HG03520 (cell line): ENCODE measurements around the gene SRGAP2B.
"Not testable (repeated sequence)": the region's sequence is repeated elsewhere in the genome, so short reads cannot be mapped to it uniquely, and the experiment has no call there.

Experiments used
- ATAC-seq: cut with Tn5 transposase; IDR thresholded peaks from one replicate; pipeline ENCODE4 v1.9.1; 2021; ENCODE audit warnings: mild to moderate bottlenecking, moderate library complexity; ENCODE audit not compliant: unreplicated experiment

SRGAP2B gene

GRCh38 chr1:144961604-144962583 lies 133.2 kb downstream of the SRGAP2B start:
- not testable (repeated sequence) for ATAC-seq

- ATAC-seq, result not testable (repeated sequence)
Observed at GRCh38 chr1:144960929-144961488, 134.1 kb downstream of the SRGAP2B start.

- not testable (repeated sequence) for ATAC-seq
Observed at GRCh38 chr1:144948390-144948789, 146.7 kb downstream of the SRGAP2B start.

GRCh38 chr1:144947495-144947894 lies 147.6 kb downstream of the SRGAP2B start:
- ATAC-seq, result not testable (repeated sequence)

- ATAC-seq, result not testable (repeated sequence)
Observed at GRCh38 chr1:144946525-144947480, 148.3 kb downstream of the SRGAP2B start.

GRCh38 chr1:144941710-144942109 lies 153.4 kb downstream of the SRGAP2B start:
- ATAC-seq, result peak; percentile 63

GRCh38 chr1:144940054-144940453 lies 155.1 kb downstream of the SRGAP2B start:
- not testable (repeated sequence) for ATAC-seq

GRCh38 chr1:144938627-144939026 lies 156.5 kb downstream of the SRGAP2B start:
- not testable (repeated sequence) for ATAC-seq

- ATAC-seq, result not testable (repeated sequence)
Observed at GRCh38 chr1:144936186-144936732, 158.9 kb downstream of the SRGAP2B start.

GRCh38 chr1:144935310-144935709 lies 159.8 kb downstream of the SRGAP2B start:
- not testable (repeated sequence) for ATAC-seq

- not testable (repeated sequence) for ATAC-seq
Observed at GRCh38 chr1:144933014-144933413, 162.1 kb downstream of the SRGAP2B start.

- not testable (repeated sequence) for ATAC-seq
Observed at GRCh38 chr1:144932153-144932552, 163.0 kb downstream of the SRGAP2B start.

GRCh38 chr1:144931553-144931952 lies 163.6 kb downstream of the SRGAP2B start:
- not testable (repeated sequence) for ATAC-seq

GRCh38 chr1:144930085-144930777 lies 164.9 kb downstream of the SRGAP2B start:
- not testable (repeated sequence) for ATAC-seq

GRCh38 chr1:144927292-144927691 lies 167.8 kb downstream of the SRGAP2B start:
- ATAC-seq, result not testable (repeated sequence)

- not testable (repeated sequence) for ATAC-seq
Observed at GRCh38 chr1:144923640-144924039, 171.5 kb downstream of the SRGAP2B start.

GRCh38 chr1:144922785-144923184 lies 172.3 kb downstream of the SRGAP2B start:
- not testable (repeated sequence) for ATAC-seq

GRCh38 chr1:144919106-144919505 lies 176.0 kb downstream of the SRGAP2B start:
- not testable (repeated sequence) for ATAC-seq

- ATAC-seq, result not testable (repeated sequence)
Observed at GRCh38 chr1:144918027-144918603, 177.0 kb downstream of the SRGAP2B start.
